Glomerular visceral epithelial cell (primary cell): ENCODE data around the gene DSCAML1.

Experiments used
- DNase-seq: peaks from one replicate; pipeline ENCODE4 v3.0.0-alpha.2; 2016; ENCODE audit errors: extremely low spot score

DSCAML1 gene

DNA sequence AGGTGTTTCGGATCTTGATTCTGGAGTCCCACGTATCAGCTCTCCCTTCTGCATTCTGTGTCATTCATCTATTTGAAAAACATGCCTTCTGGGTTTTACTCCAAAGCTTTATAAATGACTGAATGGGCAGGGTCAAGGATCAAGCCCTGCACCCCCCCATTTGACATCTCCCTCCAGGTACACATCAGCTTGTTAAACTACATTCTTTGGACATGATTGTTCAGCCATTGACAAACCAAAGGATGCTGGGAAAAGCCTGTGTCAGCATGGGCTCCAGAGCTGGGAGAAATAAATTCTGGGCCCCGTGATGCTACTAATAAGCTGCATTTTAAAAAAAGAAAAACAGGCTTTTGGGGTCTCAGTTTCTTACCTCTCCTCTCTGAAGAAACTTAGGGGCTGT lies 103.7 kb downstream of the DSCAML1 start:
- DNase-seq, result no peak

- no peak for DNase-seq
Observed at GRCh38 chr11:117691516-117691915, 105.5 kb downstream of the DSCAML1 start.

DNA sequence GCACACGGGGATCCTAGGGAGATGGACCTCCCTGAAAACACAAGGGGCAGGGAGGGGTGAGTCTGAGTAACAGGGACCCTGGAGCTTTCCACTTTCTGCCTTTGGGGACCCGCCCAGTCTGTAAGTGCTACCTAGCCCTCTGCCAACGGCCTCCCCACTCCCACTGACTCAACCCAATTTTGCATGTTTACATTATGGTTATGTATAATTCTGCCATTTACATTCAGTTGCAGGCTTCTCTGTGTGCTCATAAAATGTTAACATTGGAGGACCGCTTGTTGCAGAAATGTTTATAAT lies 105.8 kb downstream of the DSCAML1 start:
- DNase-seq, result no peak

DNA sequence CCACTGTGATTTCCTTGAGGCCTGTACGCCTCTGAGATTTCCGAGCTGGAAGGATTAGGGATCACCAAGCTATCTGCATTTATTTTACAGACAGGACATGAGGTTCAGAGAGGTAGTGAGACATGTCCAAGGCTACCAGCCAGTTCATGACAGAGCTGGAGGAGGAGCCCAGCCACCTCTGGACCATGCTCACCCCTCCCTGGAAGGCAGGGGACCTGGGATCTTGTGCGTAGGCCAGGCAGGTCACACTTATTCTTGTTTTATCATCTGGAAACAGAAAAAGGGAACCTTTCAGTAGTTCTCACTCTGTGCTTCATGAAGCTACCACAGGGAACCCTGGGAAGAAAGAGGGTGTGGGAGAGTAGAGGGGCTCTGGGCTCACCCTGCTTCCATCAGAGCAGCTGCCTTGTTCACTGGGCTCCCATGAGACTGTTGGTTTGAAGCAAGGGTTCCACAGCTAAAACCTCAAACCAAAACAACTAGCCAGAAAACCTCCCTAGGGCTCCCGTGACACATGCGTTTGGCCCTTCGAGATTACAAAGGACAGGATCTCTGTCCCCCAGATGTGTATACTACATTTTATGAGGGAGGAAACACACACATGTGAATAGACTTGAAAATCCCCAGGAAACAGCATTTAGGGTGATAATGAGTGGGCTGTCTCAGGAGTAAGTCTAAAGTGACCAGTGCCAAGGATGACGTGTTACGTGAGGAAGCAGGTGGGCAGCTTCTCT lies 106.4 kb downstream of the DSCAML1 start:
- DNase-seq, result no peak

DNA sequence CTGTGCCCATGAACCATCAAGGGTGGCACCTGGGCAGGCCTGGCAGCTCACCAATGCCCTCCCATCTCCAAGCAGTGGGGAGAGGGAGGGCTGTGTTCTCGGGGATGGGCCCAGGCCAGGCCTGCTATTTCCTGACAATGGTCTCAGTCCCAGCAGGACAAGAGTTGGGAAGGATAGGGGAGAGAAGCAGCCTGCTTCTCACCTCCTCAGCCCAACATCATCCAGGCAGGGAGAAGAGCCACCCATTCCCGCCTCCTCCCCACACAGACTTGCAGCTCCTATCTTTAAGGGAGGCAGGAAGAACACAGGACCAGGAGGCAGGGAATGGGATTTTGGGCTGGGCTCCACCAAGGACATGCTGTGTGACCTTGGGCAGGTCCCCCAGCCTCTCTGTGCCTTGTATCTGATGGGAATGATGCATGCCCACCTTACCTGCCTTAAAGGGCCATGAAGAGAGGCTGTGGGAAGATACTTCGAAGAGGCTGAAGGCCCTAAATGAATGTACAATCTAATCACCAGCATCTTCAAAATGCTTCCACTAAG lies 108.7 kb downstream of the DSCAML1 start:
- DNase-seq, result no peak

GRCh38 chr11:117687776-117688175 lies 109.2 kb downstream of the DSCAML1 start:
- DNase-seq, result no peak

DNA sequence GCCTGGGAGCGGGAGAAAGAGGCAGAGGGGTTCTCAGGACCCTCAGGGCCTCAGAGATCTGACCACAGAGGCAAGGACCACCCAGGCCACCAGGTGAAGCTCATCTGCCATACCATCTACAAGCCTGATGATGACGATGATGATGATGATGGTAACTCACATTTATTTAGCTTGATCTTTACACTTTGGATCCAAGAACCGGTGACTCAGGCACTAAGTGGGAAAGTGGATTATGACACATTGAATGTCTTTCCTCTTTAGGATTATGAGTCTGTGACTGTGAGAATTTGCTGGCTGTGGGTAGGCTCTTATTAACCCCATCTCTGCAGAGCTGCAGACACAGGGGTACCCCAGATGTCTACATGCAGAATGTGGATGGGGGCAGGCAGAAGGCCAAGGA lies 110.3 kb downstream of the DSCAML1 start:
- DNase-seq, result no peak

GRCh38 chr11:117685566-117685965 lies 111.5 kb downstream of the DSCAML1 start:
- DNase-seq, result no peak

- no peak for DNase-seq
Observed at GRCh38 chr11:117684731-117685130, 112.3 kb downstream of the DSCAML1 start.

DNA sequence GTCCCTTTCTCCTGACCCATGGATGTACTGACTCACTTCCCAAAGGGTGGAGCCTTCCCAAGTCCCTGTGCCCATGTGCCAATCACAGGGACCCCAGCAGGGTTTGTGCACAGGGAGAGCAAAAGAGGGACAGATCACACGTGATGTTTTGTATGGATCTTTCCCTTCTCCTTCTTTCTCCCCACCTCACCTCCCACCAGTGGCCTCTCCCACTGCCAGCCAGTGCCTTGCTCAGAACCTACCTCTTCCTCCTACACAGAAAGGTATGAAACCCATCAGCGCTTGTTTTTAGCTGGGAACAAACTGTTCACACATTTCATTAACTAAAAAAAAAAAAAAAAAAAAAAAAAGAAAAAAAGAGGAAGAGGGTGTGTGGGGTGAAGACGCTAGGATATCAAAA lies 112.9 kb downstream of the DSCAML1 start:
- DNase-seq, result no peak

- DNase-seq, result no peak
Observed at GRCh38 chr11:117681438-117681837, 115.6 kb downstream of the DSCAML1 start.

DNA sequence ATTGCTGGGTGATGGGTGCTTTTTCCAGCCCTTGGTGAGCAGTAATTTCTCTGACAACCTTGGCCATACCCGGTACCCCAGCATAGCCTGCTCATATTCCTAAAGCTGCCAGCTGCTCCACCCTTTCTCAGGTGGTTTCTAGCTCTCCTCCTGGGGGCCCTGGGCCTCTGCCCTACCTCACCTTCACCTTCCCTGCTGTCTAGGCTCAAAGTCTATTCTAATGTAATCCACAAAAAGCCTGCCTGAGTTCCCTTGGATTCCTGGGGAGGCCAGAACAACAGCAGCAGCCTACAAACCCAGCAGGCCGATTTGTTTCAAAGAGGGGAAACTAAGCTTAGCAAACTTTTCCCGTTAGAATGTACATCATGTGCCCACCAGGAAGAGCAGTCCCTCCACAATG lies 117.6 kb downstream of the DSCAML1 start:
- no peak for DNase-seq

- DNase-seq, result no peak
Observed at GRCh38 chr11:117678658-117679406, 118.2 kb downstream of the DSCAML1 start.

- no peak for DNase-seq
Observed at GRCh38 chr11:117677729-117678310, 119.2 kb downstream of the DSCAML1 start.

DNA sequence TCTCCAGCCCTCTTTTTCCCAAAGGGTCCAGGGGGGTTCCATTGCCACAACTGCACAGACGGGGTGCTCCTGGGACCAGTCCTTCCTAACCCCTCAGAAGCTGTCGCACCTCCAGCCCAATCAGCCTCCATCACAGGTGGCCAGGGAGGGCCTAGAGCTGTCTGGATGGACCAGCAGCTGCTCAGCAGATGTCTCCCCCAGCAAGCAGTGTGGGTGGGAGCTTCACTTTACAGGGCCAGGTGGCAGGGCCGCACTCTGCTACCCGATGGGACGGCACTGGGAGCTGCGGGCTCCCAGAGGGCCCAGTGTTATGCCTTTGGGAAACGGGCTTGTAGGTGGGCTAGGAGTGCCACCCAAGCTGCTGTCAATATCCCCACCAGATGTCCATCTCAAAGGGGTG lies 120.5 kb downstream of the DSCAML1 start:
- DNase-seq, result no peak

- DNase-seq, result no peak
Observed at GRCh38 chr11:117673602-117674001, 123.4 kb downstream of the DSCAML1 start.

DNA sequence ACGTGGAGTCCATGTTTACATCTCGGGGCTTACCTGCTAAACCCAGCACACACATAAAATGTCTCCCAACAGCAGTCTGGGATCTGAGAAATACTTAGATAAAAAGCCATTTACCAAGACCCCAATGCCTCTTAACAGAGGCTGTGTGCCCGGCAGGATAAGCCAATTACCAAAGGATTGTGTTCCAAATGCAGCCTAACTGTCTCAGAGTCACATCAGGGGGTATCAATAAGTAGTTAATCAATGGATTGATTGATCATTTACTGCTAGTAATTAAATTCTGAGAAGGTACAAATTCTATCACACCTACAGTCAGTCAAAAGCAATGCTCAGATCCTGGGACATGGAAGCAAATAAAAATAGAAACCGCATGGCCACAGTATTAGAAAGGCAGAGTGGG lies 125.6 kb downstream of the DSCAML1 start:
- no peak for DNase-seq

GRCh38 chr11:117670924-117671323 lies 126.1 kb downstream of the DSCAML1 start:
- no peak for DNase-seq

DNA sequence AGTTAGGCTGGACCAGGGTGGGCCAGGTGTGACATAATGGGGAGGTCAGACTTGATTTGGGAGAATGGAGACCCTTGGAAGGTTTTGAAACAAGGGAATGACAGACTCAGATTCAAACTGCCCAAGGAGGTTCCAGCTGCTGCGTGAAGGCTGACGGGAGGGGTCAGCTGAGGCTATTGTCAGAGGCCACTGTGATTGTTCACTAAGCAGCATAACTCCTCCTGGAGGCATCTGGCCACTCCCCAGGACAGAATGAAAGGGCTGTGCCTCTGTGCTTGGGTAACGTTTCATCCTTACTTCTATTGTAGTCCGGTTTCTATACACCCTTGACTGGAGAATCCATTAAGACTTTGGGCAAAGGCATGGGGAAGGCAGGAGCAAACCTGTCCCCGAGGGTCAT lies 126.6 kb downstream of the DSCAML1 start:
- DNase-seq, result no peak

DNA sequence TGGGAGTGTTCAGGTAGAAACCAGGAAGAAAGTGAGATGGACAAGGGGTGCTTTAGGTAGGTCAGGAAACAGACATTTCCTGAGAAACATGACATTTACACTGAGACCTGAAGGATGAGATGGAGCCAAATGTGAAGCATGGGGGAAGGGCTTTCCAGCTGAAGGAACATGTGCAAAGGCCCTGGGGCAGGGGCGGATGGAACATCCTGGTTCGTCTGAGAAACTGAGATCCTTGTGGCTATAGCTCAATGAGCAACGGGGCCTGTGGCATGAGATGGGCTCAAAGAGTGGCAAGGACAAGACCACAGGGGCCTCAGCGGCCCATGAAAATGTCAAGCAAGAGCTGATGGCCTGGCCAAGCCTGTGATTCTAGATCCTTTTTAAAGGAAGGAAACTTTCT lies 127.4 kb downstream of the DSCAML1 start:
- no peak for DNase-seq

DNA sequence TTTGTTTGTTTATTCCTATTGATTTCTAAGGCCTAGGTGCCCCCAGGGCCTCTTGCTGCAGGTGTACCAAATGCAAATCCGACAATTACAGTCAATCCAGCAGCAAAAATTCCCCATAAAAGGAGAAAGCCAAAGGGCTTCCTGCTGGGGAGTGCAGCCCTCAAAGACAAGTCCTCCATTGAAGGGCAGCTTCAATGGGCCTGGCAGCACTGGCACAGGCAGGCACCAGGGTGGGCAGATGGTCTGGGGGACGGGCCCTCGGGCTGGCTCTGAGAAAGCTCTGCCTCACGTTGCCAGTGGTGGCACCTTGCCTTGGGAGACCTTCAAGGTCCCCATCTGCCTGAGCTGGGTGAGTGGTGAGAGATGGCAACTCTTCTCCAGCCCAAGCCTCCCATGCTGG lies 128.0 kb downstream of the DSCAML1 start:
- no peak for DNase-seq

DNA sequence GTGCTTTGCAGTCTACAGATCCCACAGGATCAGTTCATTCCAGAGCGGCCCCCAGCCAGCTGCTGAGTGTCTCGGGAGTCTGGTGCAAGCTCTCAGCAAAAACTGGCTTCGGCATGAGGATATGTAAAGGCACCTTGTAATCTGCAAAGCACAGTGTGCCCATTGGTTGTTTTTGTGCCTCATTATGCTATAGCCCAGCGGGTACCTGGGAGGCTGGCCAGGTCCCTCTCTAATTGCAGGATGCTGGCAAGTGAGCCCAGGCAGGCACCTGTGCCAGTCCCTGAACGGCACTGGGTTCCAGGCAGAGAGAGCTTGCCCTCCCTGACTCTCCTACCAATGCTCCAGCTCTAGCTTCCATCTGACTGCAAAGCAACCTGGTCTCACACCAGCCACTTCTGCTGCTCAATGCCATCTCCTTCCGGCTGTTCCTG lies 128.7 kb downstream of the DSCAML1 start:
- no peak for DNase-seq

GRCh38 chr11:117664897-117665296 lies 132.1 kb downstream of the DSCAML1 start:
- no peak for DNase-seq
